SIG-M5 treated with dmso at 0.1 percent for 504 hours (cell line): ENCODE measurements around the gene PAIP2.

Source experiments
- DNase-seq: peaks from one replicate; lab custom pipeline; 2025; ENCODE audit not compliant: unreplicated experiment; lab: John Stamatoyannopoulos, UW

PAIP2 gene

DNA sequence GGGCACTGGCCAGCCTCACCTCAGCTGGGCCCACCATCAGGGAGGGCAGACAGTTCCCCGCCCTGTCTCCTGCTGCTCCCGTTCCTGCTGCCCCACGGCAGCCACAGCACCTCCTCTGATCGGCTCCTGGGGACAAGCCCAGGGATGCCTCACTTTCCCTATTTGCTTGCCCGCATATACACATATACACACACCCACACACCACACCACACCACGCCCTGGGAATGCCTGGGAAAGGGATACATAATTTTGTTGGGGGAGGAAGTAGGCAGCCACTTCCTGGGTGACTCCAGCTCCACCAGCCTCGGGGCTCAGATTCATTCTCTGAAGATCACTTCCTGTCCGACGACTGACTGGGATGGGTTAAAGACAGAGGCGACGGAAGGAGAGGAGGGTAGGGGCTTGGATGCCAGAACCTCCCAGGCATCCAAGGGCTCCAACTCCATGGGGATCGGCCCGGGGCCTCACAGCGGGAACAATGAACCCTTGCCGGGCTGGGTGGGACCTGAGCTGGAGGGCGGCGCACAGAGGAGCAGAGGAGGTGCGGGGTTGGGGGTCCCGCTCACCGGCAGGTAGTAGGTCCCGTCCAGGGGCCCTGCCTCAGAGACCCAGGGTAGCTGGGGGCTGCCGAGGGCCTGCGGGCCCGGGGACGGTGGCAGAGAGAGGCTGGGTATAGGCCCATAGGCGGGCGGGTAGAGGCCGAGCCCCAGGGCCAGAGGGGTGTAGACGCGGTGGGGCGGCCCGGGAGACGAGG lies 50.1 kb downstream of the PAIP2 start:
- no peak for DNase-seq

DNA sequence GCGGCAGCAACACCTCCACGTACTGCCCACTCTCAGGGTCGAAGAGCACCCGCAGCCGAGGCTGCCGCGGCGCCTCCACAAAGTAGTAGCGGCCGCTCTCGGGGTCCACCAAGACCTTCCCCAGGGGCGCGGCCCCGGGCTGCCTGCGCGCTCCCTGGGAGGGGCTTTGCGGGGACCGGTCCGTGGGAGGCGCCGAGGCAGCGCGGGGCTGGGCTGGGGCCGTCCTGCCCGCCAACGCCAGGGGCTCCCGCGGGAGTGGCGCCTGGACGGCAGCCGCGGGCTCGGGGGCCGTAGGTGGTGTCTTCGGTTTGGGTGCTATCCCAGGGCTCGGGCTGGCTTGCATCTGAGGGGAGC lies 50.6 kb downstream of the PAIP2 start:
- DNase-seq = no peak

GRCh38 chr5:139392678-139393496 lies 51.2 kb downstream of the PAIP2 start:
- DNase-seq = peak; percentile 68

DNA sequence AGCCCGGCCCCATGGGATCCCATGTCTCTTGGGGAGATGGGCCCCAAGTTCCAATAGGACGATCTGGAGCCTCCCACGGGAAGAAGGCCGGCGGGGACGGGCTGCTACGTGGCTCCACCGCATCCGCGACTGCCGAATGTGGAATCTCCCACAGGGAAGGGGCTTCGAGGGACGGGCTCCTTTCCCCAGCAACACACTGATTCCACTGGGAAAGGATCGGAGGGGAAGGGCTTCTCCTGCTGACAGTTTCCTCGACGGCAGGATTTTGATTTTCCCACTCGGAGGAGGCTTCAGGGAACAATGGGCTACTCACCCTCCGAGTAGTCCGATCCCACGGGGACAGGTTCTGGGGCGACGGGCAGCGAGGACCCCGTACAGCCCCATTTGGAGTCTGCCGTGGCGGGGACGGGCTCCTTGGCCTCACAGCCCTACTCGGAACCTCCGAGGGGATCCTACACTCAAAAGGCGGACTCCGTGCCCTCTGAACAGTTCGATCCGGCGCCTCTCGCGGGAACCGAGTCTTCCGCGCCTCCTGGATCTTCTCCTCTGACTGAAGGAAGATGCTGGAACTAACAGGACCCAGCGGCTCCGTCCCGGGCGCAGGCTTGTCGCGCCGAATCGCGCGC lies 52.0 kb downstream of the PAIP2 start:
- no peak for DNase-seq

DNA sequence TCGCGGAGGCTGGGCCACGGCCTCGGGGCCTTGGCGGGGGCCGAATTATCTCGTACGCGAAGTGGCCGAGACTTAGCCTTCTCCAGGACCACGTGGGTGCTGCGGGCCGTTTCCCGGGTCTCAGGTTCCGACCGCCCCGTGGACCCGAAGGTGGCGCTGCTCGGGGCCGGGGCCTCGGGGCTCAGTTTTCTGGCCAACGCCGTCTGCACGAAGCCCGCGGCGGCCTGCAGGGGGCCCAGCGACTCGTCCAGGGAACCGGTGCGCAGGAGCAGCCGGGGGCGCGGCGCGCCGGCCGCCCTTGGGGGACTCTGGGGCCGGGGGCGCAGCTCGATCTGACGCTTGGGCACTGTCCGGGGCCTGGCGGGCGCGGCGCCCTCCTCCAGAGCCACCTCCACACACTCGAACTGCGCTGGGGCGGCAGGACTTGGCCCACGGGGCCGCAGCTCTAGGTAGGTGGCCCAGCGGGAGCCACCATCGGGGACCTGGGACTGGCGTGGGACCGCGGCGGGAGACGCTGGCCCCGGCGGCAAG lies 52.5 kb downstream of the PAIP2 start:
- DNase-seq = no peak

- DNase-seq = no peak
Measured at GRCh38 chr5:139394654-139395566, 53.3 kb downstream of the PAIP2 start, which contains the start of gene PROB1. Gene PROB1, minus strand, starts transcription at chr5:139395104. Its CDS starts 23 bp downstream, at chr5:139395081.

DNA sequence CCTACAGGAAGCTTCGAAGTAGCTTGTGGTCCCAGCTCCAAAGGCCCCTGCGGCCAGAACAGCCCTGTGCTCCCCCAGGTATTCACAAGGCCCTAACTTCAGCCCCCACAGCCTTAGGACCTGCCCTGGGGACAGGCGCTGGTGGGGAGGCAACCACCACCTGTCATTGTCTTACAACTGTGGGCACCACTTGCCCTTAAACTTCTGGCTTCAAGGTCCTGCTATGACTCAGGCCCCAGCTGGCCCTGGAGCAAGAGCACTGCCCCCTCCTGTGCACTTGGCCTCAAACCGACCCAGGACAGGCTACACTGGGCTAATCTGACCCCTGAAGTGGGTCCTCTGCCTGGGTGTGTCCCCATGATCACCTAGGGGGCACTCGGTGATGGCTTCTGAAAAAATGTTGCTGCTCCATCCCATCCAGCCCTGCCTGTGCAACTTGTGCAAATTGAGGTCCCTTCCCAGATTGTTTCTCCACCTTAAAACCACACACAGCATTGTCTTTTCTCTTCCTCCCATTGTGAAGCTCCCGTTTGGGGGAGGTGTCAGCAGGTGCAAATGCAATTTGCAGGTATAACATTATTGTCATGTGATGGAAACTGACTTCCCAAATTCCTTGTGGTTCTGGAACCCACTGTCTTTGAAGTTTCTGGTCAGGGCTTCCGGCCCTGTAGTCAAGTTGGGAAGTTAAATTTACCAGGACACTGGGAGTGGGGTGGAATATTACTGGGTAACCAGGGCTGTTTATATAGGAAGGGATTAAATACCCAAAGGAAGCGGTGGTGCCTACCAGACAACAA lies 54.4 kb downstream of the PAIP2 start:
- DNase-seq = no peak

DNA sequence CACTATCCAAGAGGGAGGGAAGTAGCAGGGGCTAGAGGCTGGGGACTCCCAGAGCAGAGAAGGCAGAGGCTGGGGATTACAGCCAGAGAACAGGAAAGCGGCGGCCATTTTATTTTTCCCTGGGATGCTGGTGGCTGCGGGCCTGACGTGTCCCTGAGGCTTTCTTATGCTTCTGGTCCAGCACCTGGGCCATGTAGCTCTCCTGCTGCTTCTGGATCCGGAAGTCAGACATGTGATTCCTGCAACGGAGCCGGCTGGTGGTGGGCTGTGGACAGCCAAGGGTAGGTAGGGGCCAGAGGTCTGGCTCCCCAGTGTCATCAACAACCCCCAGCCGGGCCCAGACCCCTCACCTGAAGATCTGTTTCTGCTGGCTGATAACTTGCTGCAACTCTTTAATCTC lies 55.0 kb downstream of the PAIP2 start:
- no peak for DNase-seq

DNA sequence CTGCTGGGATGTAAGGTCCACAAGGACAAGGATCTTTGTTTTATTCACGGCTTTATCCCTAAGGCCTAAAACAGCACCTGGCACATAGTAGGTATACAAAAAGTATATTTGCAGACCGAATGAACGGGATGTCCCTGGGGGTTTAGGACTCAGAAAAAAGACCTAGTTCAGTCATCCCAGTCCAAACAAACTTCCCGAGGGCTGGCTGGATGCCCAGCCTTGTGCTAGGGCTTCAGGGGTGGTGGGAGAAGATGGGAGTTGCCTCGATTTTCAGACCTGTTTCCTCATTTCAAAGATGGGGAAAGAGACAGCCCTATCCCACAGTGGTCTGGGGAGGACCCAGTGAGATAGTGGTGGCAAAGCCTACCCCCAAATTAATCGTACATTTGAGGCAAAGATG lies 56.3 kb downstream of the PAIP2 start:
- no peak for DNase-seq

GRCh38 chr5:139399501-139400121 lies 58.0 kb downstream of the PAIP2 start:
- no peak for DNase-seq

GRCh38 chr5:139401546-139401945 lies 59.9 kb downstream of the PAIP2 start:
- DNase-seq = no peak

DNA sequence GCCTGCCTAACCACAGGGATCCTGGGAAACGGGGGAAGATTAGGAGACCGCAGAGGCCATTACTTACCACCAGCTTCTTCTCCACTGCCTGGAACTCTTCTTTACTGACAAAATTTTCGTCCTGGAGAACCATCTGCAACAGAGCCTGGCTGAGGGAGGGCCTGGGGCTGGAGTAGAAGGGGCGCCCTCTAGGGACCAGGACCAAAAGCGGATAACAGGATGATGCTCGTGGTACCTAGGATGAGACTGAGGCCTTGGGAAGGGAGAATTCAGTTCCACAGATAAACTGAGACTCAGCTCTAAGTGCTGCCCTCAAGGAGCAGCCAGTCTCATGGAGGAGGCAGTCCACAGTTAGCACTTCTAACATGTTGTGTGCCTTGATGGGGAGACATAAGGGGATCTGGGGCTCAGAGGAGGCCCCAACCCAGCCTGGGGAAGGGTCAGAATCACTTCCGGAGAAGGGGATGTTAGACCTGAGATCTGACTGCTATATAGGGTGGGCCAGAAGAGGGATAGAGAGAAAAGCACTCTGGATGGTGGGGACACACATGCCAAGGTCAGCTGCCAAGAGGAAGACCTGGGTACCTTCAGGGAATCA lies 61.0 kb downstream of the PAIP2 start:
- DNase-seq = peak; percentile 35

GRCh38 chr5:139403418-139403786 lies 61.7 kb downstream of the PAIP2 start:
- DNase-seq = no peak

- peak; percentile 99 for DNase-seq
Measured at GRCh38 chr5:139403787-139404483, 62.3 kb downstream of the PAIP2 start, which contains the start of gene SPATA24. Gene SPATA24, minus strand, starts transcription at chr5:139404089. Its CDS starts 29 bp downstream, at chr5:139404060.

DNA sequence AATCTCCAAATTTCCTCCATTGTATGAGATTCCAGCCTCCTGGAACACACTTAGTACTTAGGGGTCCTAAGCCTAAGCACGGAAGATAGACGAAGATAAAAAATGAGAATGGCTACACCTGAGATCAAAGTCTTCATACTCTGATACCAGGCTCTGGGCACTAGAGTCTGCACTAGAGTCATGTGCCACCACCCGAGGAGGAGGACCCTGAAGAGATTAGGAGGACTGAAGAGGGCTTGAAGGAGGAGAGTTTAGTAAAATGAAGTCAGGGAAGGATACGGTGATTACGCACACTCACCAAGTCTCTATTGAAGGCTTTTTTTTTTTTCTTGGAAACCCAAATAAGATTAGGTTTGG lies 62.8 kb downstream of the PAIP2 start:
- DNase-seq = no peak

GRCh38 chr5:139406963-139407362 lies 65.3 kb downstream of the PAIP2 start:
- DNase-seq = no peak

- peak; percentile 61 for DNase-seq
Measured at GRCh38 chr5:139407517-139407916, 65.9 kb downstream of the PAIP2 start.

DNA sequence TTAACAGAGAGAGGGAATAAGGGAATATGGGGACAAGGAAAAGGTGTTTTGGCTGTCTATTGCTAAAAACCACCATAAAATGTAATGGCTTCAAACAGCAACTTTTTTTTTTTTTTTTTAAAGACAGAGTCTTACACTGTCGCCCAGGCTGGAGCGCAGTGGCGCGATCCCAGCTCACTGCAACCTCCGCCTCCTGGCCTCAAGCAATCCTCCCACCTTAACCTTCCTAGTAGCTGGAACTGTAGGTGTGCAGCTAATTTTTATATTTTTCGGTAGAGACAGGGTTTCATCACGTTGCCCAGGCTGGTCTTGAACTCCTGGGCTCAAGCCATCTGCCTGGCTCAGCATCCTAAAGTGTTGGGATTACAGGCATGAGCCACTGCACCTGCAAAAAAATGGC lies 66.5 kb downstream of the PAIP2 start:
- DNase-seq = no peak
